GM19395 (cell line): ENCODE results near the gene HTR2A.
A peak's percentile ranks its signal among the peaks of the same experiment; 100 is the strongest.
"Not testable (repeated sequence)": the region's sequence is repeated elsewhere in the genome, so short reads cannot be mapped to it uniquely, and the experiment has no call there.

Source experiments
- ATAC-seq: cut with Tn5 transposase; IDR thresholded peaks from one replicate; pipeline ENCODE4 v1.9.1; 2021; ENCODE audit warnings: mild to moderate bottlenecking, moderate library complexity; ENCODE audit not compliant: unreplicated experiment

The HTR2A gene

GRCh38 chr13:46816371-46816770 lies 80.5 kb downstream of the HTR2A start:
- no peak for ATAC-seq

- ATAC-seq = no peak
Measured at GRCh38 chr13:46812301-46812797, 84.5 kb downstream of the HTR2A start.

- ATAC-seq = no peak
Measured at GRCh38 chr13:46810440-46810839, 86.4 kb downstream of the HTR2A start.

GRCh38 chr13:46804921-46805320 lies 91.9 kb downstream of the HTR2A start:
- ATAC-seq = not testable (repeated sequence)

- no peak for ATAC-seq
Measured at GRCh38 chr13:46804391-46804815, 92.5 kb downstream of the HTR2A start.

GRCh38 chr13:46803586-46803985 lies 93.3 kb downstream of the HTR2A start:
- no peak for ATAC-seq

GRCh38 chr13:46801858-46802257 lies 95.0 kb downstream of the HTR2A start:
- ATAC-seq = no peak

GRCh38 chr13:46799139-46799538 lies 97.7 kb downstream of the HTR2A start:
- no peak for ATAC-seq

- ATAC-seq = no peak
Measured at GRCh38 chr13:46797501-46798237, 99.2 kb downstream of the HTR2A start.

GRCh38 chr13:46796515-46797474 lies 100.1 kb downstream of the HTR2A start, which contains the start of gene ESD:
Gene ESD (minus strand): TSS chr13:46797161. CDS start chr13:46791413, 5,748 bp downstream.
- peak; percentile 92 for ATAC-seq

- no peak for ATAC-seq
Measured at GRCh38 chr13:46796129-46796514, 100.7 kb downstream of the HTR2A start.

GRCh38 chr13:46795321-46795720 lies 101.5 kb downstream of the HTR2A start:
- ATAC-seq = no peak

- ATAC-seq = no peak
Measured at GRCh38 chr13:46783504-46783903, 113.3 kb downstream of the HTR2A start.

- ATAC-seq = no peak
Measured at GRCh38 chr13:46782691-46783090, 114.2 kb downstream of the HTR2A start.

- ATAC-seq = no peak
Measured at GRCh38 chr13:46782066-46782465, 114.8 kb downstream of the HTR2A start.
